ENCODE results near the gene HAP1.

Gene HAP1

GRCh38 chr17:41775394-41776226, 41.2 kb upstream of the HAP1 start:
- TF ChIP-seq CTCF (conservative IDR thresholded peaks at IDR 0.05; ENCODE audit: low read length) = no peak
- no peak overlapping the region for H3K4me3 ChIP-seq (ENCODE audit: low read length)
- DNase-seq (ENCODE audit: low read depth) = no peak

- no peak overlapping the region for H3K4me3 ChIP-seq (ENCODE audit: low read length)
- DNase-seq (ENCODE audit: low read depth) = no peak
- TF ChIP-seq CTCF (conservative IDR thresholded peaks at IDR 0.05; ENCODE audit: low read length) = no peak
Observed at GRCh38 chr17:41773731-41774193, 39.3 kb upstream of the HAP1 start.

- DNase-seq (ENCODE audit: low read depth) = peak; percentile 59
Observed at GRCh38 chr17:41773190-41773588, 38.7 kb upstream of the HAP1 start.

GRCh38 chr17:41772586-41773189, 38.2 kb upstream of the HAP1 start:
- DNase-seq (ENCODE audit: low read depth) = no peak
- TF ChIP-seq CTCF (conservative IDR thresholded peaks at IDR 0.05; ENCODE audit: low read length) = no peak
- H3K4me3 ChIP-seq (ENCODE audit: low read length) = no peak overlapping the region

More at GRCh38 chr17:41773190-41773588, 38.7 kb upstream of the HAP1 start:
- H3K4me3 ChIP-seq (ENCODE audit: low read length) = no peak overlapping the region
- TF ChIP-seq CTCF (conservative IDR thresholded peaks at IDR 0.05; ENCODE audit: low read length) = no peak

- no peak for TF ChIP-seq CTCF (conservative IDR thresholded peaks at IDR 0.05; ENCODE audit: low read length)
- DNase-seq (ENCODE audit: low read depth) = no peak
- no peak overlapping the region for H3K4me3 ChIP-seq (ENCODE audit: low read length)
Observed at GRCh38 chr17:41772218-41772585, 37.8 kb upstream of the HAP1 start.

GRCh38 chr17:41771389-41772206, 37.2 kb upstream of the HAP1 start:
- DNase-seq (ENCODE audit: low read depth) = no peak
- no peak for TF ChIP-seq CTCF (conservative IDR thresholded peaks at IDR 0.05; ENCODE audit: low read length)
- no peak overlapping the region for H3K4me3 ChIP-seq (ENCODE audit: low read length)
